ENCODE measurements around the gene RHBG. TPM values are rescaled to one million over a fixed set of nuclear protein-coding genes. Genes with fewer than 3 reads are reported as not detected.
"Not testable (repeated sequence)": the region's sequence is repeated elsewhere in the genome, so short reads cannot be mapped to it uniquely, and the experiment has no call there.

Gene RHBG, protein sequence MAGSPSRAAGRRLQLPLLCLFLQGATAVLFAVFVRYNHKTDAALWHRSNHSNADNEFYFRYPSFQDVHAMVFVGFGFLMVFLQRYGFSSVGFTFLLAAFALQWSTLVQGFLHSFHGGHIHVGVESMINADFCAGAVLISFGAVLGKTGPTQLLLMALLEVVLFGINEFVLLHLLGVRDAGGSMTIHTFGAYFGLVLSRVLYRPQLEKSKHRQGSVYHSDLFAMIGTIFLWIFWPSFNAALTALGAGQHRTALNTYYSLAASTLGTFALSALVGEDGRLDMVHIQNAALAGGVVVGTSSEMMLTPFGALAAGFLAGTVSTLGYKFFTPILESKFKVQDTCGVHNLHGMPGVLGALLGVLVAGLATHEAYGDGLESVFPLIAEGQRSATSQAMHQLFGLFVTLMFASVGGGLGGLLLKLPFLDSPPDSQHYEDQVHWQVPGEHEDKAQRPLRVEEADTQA
- not detected for total RNA-seq (ENCODE audit: unreplicated experiment)
- long read RNA-seq = 0 reads

DNA sequence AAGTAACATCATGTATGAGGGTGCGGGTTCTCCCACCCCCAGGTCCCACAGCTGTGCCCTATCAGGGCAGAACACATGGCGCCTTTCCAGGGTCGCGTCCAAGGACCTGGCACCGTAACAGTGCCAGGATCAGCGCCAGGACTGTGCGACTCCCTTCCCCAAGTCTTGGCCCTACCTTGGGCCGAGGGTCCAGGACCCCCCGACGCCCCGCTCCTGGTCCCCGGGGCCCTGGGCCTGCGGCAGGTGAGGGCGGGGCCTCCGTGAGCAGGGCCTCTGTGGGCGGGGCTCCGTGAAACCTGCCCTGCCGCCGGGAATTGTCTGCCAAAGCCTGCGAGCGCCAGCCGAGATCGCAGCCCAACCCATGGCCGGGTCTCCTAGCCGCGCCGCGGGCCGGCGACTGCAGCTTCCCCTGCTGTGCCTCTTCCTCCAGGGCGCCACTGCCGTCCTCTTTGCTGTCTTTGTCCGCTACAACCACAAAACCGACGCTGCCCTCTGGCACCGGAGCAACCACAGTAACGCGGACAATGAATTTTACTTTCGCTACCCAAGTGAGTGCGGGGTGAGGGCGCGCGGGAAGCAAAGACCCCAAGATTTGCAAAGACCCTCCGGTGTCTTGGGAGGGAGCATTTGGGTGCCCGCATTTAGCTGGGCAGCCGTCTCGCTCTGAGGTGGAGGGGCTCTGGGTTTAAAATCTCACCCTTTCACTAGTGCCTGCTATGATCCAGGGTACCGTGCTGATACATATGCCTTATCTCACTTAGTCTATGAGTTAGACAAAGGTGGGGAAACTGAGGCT lies at the start of gene RHBG:
Gene RHBG, plus strand, starts transcription at position 323 of the 796 bp plus-strand sequence. Its CDS starts 39 bp downstream, at position 362.
- TF ChIP-seq, protein P1, sequence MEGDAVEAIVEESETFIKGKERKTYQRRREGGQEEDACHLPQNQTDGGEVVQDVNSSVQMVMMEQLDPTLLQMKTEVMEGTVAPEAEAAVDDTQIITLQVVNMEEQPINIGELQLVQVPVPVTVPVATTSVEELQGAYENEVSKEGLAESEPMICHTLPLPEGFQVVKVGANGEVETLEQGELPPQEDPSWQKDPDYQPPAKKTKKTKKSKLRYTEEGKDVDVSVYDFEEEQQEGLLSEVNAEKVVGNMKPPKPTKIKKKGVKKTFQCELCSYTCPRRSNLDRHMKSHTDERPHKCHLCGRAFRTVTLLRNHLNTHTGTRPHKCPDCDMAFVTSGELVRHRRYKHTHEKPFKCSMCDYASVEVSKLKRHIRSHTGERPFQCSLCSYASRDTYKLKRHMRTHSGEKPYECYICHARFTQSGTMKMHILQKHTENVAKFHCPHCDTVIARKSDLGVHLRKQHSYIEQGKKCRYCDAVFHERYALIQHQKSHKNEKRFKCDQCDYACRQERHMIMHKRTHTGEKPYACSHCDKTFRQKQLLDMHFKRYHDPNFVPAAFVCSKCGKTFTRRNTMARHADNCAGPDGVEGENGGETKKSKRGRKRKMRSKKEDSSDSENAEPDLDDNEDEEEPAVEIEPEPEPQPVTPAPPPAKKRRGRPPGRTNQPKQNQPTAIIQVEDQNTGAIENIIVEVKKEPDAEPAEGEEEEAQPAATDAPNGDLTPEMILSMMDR (IDR thresholded peaks at IDR 0.05; ENCODE audit: partially characterized antibody, unreplicated experiment) = no peak

DNA sequence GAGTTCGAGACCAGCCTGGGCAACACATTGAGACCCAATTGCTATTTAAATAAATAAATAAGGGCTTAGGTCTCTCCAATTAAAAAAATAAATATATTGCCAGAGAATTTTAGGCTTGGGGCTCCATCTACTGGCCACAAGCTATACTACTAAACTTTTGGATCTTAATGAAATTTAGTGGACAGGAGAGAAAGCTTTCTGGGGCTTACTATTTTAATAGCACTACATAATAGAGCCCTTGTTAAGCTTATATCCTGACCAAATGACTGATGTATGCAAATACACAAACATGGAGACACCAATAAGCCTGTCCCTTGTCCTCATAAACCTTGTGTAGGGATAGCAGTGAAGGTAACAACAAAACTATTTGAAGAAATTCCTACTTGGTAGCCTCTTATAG lies 49.3 kb upstream of the RHBG start:
- DNase-seq = no peak
- no peak overlapping the region for H3K4me3 Mint-ChIP-seq (ENCODE audit: unreplicated experiment)
- no peaks in the 10 kb centered on the region for H3K9me3 Mint-ChIP-seq (ENCODE audit: unreplicated experiment)
- no peak overlapping the region for H3K27ac Mint-ChIP-seq (ENCODE audit: unreplicated experiment)
- no peaks in the 10 kb centered on the region for H3K4me1 Mint-ChIP-seq (ENCODE audit: low read depth, unreplicated experiment)
- no peaks in the 10 kb centered on the region for H3K36me3 Mint-ChIP-seq (ENCODE audit: unreplicated experiment)
- TF ChIP-seq, protein P1 (IDR thresholded peaks at IDR 0.05; ENCODE audit: partially characterized antibody, unreplicated experiment) = peak; percentile 54
- H3K27me3 Mint-ChIP-seq (ENCODE audit: unreplicated experiment) = no peaks in the 10 kb centered on the region

More for the DNA sequence above, at the start of gene RHBG:
- H3K4me1 Mint-ChIP-seq (ENCODE audit: low read depth, unreplicated experiment) = peaks cover 3% of the 10 kb centered on the region
- H3K4me3 Mint-ChIP-seq (ENCODE audit: unreplicated experiment) = peak within 1 kb of the TSS; percentile 64
- peaks cover 2% of the 10 kb centered on the region for H3K9me3 Mint-ChIP-seq (ENCODE audit: unreplicated experiment)
- no peak within 1 kb of the TSS for H3K27ac Mint-ChIP-seq (ENCODE audit: unreplicated experiment)
- H3K27me3 Mint-ChIP-seq (ENCODE audit: unreplicated experiment) = peaks cover 7% of the 10 kb centered on the region
- no peaks in the 10 kb centered on the region for H3K36me3 Mint-ChIP-seq (ENCODE audit: unreplicated experiment)
- DNase-seq = peak; percentile 59

DNA sequence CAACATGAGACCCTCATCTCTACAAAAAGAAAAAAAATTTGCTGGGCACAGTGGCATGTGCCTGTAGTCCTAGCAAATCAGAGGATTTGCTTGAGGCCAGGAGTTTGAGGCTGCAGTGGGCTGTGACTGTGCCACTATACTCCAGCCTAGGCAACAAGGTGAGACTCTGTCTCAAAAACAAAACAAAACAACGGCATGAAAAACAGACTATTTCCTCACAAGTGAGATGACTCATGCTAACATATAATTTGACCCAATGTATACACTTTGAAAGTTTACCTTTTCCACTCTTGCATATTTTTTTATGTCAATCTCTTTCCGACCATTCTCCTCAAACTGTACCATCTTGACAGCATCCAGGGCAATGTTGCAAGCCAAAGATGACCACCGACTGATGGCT lies 48.5 kb upstream of the RHBG start:
- TF ChIP-seq, protein P1 (IDR thresholded peaks at IDR 0.05; ENCODE audit: partially characterized antibody, unreplicated experiment) = no peak
- Mint-ChIP-seq H3K4me3 (ENCODE audit: unreplicated experiment) (no peak overlapping the region), H3K27ac (ENCODE audit: unreplicated experiment) (no peak overlapping the region), H3K27me3 (ENCODE audit: unreplicated experiment) (no peaks in the 10 kb centered on the region), H3K36me3 (ENCODE audit: unreplicated experiment) (no peaks in the 10 kb centered on the region), H3K4me1 (ENCODE audit: low read depth, unreplicated experiment) (no peaks in the 10 kb centered on the region), H3K9me3 (ENCODE audit: unreplicated experiment) (no peaks in the 10 kb centered on the region)
- no peak for DNase-seq

DNA sequence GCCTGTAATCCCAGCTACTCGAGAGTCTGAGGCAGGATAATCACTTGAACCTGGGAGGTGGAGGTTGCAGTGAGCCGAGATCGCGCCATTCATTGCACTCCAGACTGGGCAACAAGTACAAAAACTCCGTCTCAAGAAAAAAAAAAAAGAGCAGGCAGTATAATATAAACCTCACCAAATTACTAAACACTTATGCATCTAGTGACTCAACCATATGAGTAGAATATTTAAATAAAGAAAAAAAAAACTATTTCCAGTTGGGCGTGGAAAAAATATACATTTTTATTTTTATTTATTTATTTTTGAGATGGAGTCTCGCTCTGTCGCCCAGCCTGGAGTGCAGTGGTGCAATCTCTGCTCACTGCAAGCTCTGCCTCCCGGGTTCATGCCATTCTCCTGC lies 45.8 kb upstream of the RHBG start:
- H3K9me3 Mint-ChIP-seq (ENCODE audit: unreplicated experiment); H3K36me3 Mint-ChIP-seq (ENCODE audit: unreplicated experiment); DNase-seq; H3K4me1 Mint-ChIP-seq (ENCODE audit: low read depth, unreplicated experiment); H3K27me3 Mint-ChIP-seq (ENCODE audit: unreplicated experiment); H3K27ac Mint-ChIP-seq (ENCODE audit: unreplicated experiment); H3K4me3 Mint-ChIP-seq (ENCODE audit: unreplicated experiment): not testable (repeated sequence)

DNA sequence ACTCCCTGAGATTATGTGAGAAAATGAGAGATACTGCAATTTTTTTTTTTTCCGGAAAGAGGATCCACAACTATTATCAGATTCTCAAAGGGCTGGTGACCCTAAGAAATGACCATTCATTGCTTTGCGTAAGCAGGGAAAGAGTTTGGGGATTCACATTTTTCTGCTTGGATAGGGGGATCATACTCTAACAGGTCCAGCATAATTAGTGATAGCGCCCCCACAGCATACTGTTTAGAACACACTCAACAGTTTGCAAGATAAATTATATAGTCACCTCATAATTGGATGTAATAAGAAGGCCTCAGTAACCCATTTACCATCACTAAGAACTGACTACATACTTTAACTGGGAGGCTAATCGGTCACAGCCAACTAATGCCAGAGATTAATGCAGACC lies 32.8 kb upstream of the RHBG start:
- H3K4me3 Mint-ChIP-seq (ENCODE audit: unreplicated experiment) = peak overlapping the region; percentile 100
- H3K27ac Mint-ChIP-seq (ENCODE audit: unreplicated experiment) = peak overlapping the region; percentile 97
- peaks cover 4% of the 10 kb centered on the region for H3K27me3 Mint-ChIP-seq (ENCODE audit: unreplicated experiment)
- TF ChIP-seq, protein P1 (IDR thresholded peaks at IDR 0.05; ENCODE audit: partially characterized antibody, unreplicated experiment) = peak; percentile 14
- no peaks in the 10 kb centered on the region for H3K36me3 Mint-ChIP-seq (ENCODE audit: unreplicated experiment)
- no peak for DNase-seq
- H3K9me3 Mint-ChIP-seq (ENCODE audit: unreplicated experiment) = peaks cover 4% of the 10 kb centered on the region
- peaks cover 20% of the 10 kb centered on the region for H3K4me1 Mint-ChIP-seq (ENCODE audit: low read depth, unreplicated experiment)

Data from glutamatergic neuron (in vitro differentiated cells).